HG03139 (cell line): ENCODE results near the gene FOXO6.
A peak's percentile ranks its signal among the peaks of the same experiment; 100 is the strongest.

Experiments
- ATAC-seq: cut with Tn5 transposase; IDR thresholded peaks from one replicate; pipeline ENCODE4 v1.9.1; 2021; ENCODE audit not compliant: unreplicated experiment

Gene FOXO6

GRCh38 chr1:41350055-41350378, 11.2 kb upstream of the FOXO6 start:
- no peak for ATAC-seq

DNA sequence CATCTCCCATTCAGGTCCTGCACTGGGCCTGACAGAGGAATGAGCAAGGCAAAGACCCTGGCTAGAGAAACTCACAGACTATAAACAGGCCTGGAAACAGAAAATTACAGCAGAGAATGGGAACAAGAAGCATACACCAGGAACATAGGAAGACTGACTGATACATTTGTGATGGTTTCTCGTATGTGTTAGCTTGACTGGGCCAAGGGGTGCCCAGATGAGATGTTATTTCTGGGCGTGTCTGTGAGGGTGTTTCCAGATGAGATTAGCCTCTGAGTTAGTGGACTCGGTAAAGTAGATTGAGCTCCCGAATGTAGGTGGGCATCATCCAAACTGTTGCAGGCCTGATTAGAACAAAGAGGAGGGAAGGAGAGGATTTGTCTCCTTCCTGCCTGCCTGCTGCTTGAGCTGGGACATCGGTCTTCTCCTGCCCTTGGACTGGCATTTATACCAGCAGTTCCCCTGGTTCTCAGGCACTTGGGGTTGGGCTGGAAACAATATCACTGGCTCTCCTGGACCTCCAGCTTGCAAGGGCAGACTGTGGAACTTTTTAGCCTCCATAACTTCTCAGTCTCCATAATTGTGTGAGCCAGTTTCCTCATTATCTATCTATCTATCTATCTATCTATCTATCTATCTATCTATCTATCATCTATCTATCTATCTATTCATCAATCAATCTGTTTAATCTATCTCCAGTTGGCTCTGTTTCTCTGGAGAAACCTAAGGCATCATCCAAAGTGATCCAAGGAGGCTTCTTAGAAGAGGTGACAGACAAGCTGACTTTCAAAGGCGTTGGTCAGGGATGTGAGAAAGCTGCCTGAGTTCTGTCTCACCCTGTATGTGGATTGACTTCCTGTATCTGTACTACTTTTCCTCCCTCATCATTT, 9.7 kb upstream of the FOXO6 start:
- ATAC-seq, result no peak

DNA sequence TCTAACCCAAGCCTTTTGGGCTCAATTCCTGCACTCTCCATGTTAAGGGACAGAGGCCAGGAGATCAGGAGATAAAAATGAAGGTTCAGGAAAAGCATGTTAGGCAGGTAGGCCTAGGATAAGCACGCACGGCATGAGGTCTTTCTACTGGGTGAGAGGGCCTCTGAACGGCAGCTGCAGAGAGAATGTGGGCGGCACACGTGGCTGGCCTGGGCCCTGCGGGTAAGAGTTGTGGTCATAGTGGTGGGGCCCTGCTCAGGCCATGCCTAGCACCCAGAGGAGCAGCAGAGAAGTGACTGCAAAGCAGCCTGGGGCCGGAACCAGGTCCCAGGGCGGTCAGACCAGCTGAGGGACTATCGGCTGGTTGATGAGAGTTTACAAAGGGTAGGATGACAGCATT, 7.5 kb upstream of the FOXO6 start:
- ATAC-seq, result no peak

GRCh38 chr1:41354956-41355355, 6.3 kb upstream of the FOXO6 start:
- no peak for ATAC-seq

DNA sequence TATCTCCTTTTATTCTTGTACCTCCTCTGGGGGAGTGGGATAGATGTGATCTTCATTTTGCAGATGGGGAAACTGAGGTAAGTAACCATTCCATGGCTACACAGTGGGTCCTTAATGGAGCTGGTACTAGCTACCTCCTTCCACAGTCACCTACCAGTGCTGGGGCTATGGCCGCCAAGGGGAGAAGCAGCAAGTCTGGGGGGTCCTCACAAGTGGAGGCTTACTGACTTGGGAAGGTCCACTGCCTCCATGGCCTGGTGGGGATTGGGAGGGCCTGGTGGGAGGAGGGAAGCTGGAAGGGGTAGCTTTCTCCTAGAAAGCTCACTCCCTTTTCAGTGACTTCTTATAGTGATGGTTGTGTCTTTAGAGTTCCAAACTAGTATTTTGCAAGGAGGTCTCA, 5.9 kb upstream of the FOXO6 start:
- no peak for ATAC-seq

DNA sequence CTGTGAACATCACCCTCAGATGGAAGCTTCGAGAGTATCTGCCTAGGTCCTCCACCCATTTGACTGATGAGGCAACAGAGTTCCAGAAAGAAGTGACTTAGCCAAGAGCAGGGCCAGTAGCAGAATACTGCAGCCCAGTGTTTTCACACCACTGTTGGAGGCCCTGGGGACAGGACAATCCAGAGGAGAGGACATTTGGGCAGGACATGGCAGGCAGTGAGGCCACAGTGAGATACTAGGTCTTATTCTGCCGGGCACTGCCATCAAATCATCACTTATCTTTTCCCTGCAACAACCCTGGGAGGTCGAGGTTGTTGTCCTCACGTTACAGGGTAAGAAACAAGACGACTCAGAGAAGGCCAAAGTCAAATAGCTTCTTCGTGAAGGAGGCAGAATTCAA, 5.5 kb upstream of the FOXO6 start:
- ATAC-seq, result no peak

GRCh38 chr1:41356752-41357151, 4.5 kb upstream of the FOXO6 start:
- ATAC-seq, result no peak

- no peak for ATAC-seq
Measured at GRCh38 chr1:41357451-41358101, 3.7 kb upstream of the FOXO6 start.

DNA sequence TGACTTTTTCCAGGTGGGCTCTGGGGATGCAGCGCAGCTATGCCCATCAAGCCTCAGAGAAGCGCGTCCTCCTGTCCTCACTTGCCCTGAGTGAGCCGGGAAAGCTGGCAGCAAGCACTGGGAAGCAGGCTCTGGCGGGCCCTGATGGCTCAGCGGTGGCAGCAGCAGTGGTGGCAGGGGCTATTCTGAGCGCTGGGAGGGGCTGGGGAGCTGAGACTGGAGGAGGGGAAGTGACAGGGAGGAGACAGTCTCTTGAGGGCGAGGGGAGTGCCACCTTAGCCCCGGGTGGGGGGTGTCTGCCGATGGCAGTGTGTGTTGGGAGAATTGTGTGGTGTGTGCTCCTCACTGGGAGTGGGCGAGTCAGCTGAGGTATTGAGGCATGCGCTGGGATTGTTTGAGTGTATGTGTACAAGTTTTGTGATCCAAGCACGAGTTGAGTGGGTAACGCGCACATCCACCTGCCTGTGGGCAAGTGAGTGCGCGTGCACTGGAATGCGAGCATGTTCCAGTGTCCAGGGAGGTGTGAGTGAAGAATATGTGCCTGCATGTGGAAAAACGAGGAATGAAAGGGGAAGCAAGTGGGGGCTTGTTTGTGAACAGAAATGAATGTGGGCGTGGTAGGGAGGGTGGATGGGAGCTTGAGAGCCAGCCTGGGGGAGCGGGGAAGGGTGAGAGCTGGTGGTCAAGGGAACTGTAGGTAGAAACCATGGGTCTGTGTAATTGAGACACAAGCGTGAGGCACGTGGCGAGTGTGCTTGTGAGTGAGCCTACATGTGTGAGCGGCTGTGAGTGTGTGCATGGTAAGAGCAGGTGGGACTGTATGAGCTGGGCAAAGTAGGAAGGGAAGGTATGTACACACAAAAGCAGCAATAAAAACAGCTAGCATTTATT, 2.9 kb upstream of the FOXO6 start:
- ATAC-seq, result no peak

- no peak for ATAC-seq
Measured at GRCh38 chr1:41359211-41360073, 1.8 kb upstream of the FOXO6 start.

GRCh38 chr1:41360074-41360785, 1.0 kb upstream of the FOXO6 start:
- no peak for ATAC-seq

DNA sequence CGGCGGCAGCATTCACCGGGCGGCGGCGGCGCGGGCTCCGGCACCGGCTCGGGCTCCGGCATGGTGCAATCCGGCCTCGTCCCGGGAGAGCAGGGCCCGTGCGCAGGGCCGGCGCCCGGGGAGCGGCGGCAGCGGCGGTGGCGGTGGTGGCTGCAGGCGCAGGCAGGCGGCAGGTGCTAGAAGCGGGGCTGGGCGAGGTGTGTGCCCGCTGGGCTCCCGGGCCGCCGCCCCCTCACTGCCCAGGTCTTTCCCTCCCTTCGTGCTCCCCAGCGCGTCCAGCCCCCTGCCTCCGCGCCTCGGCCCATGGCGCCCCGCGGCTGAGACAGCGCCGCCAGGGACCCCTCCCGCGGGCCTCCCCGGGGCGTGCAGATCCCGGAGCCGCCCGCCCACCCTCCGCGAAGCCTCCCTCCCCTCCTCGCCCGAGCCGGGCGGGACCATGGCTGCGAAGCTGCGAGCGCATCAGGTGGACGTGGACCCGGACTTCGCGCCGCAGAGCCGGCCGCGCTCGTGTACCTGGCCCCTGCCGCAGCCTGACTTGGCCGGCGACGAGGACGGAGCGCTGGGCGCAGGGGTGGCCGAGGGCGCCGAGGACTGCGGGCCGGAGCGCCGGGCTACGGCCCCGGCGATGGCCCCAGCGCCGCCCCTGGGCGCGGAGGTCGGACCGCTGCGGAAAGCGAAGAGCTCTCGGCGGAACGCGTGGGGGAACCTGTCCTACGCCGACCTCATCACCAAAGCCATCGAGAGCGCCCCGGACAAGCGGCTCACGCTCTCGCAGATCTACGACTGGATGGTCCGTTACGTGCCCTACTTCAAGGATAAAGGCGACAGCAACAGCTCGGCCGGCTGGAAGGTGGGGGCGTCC, 492 bp downstream of the FOXO6 start:
- peak; percentile 12 for ATAC-seq

GRCh38 chr1:41362357-41362721, 1.1 kb downstream of the FOXO6 start:
- ATAC-seq, result no peak

DNA sequence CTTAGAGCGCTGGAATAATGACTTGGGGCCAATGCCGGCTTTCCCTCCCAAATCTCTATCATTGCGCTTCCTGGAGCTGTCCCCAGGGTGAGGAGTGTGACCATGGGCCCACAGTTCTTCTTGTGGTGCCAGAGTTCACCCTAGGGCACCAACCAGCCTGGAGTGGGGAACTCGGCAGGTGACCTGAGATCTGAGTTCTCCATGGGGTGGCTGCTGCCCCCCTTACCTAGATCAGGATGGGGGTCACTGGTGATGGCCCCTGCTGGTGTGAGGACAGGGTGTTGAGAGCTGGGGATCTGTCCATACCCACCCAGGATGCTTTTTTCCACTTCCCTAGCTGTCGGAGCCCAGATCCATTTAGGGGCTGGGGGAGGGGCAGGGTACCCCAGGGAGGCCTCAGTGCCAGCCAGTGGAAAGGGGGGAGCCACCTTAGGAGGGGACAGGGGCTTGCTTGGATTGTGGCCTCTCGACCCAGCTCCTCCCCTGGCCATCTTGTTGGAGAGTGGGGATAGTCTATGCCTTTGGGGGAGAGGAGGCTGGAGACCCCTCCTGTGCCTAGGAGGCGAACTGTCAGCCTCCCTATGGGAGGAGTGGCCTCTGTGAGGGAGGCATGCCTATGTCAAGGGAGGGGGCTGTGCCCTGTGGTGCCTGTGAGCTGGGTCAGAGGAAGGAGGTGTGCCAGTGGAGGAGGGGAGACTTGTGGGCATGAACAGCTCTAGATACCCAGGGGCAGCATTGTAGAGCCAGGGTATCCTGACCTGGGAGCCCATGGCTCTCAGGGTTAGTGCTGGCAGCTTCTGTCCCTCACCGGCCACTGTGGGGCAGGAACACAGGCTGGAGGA, 1.7 kb downstream of the FOXO6 start:
- no peak for ATAC-seq

- no peak for ATAC-seq
Measured at GRCh38 chr1:41363591-41364320, 2.5 kb downstream of the FOXO6 start.

- no peak for ATAC-seq
Measured at GRCh38 chr1:41364442-41365319, 3.4 kb downstream of the FOXO6 start.

- ATAC-seq, result no peak
Measured at GRCh38 chr1:41365320-41365633, 4.0 kb downstream of the FOXO6 start.
